GM21619 (cell line): ENCODE results near the gene SOX14.

Experiments
- ATAC-seq: cut with Tn5 transposase; IDR thresholded peaks from one replicate; pipeline ENCODE4 v1.9.1; 2021; ENCODE audit not compliant: unreplicated experiment

SOX14 gene

DNA sequence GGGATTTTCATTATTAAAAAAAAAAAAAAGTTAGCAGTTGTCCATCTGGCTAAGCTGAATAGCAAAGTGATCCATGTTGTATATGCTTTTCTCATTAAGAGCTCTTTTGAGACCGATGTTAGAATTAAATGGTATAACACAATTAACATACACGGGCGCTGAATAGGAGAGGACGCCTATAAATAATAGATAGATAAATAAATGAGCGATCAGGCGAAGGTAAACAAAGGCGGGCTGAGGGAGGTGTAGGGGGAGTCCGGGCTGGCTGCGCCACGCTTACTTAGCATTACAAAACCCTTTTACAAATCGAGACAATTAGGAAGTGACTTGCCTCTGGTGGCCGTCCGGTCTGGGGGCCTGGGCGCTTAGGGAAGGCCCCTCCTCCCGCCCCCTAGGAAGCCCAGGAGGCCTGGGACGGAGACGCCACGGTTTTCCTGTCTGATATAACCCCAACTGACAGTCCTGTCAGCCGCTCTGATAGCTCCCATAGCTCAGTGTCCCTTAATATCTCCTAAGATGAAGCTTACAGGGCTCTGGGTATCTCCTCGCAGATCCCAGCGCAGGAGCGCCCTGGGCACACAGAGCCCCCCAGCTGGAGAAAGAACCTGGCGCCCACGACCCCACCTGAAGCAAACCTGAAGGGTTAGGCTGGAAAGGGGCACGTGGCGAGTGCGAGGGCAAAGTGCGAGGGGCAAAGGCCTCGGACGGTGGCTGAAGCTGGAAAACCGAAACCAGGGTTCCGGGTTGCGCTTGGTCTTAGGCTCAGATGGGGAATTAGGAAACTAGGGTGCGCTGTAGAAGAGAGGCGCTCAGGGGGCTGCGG is 3.6 kb downstream of the SOX14 start:
- ATAC-seq = no peak

DNA sequence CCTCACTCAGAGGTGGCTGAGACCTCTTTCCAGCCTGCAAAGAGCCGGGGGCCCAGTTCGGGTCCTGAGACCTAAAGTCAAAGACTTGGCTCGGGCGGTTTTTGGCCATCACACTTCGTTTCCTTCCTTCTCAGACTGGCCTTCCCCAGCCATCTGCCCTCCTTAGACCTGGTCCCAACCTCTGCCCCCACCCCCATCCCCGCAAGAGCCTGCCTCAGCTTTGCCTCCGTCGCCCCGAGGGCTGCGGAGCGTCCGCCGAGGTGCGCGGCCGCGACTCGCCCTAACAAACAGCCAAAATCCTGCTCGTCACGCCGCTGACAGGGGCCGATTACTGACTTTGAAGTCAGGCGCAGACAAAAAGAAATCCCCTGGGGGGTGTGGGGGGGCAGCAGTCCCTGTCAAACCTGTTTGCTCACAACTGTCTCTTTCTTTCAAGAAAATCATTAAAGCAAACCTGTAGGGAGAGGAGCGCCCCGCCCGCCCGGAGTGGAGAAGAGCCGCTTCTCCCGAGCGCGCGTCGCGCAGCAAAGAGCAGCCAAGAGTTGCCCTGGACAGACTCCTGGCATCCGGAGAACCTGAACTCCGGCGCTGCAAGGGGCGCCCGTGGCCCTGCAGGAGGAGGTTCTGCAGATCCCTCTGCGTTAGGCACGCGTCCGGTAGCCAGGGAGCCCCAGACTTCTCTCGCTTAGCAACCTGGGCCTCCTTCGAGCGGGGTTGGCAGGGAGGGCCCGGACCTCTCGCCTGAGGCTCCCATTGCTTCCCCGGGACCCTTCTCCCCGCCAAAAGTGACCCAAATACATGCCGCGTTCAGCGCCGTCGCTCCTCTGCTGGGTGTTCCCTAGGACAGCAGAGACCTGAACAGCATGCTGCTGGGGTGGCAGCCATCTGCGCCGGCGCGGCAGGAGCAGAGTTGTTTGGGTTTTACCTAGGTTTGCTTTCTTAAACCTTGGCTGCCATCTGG is 4.5 kb downstream of the SOX14 start:
- ATAC-seq = no peak

GRCh38 chr3:137769322-137770065 is 5.4 kb downstream of the SOX14 start:
- ATAC-seq = no peak

- no peak for ATAC-seq
These were observed 6.1 kb downstream of the SOX14 start for GRCh38 chr3:137770066-137770834.

- ATAC-seq = no peak
These were observed 6.8 kb downstream of the SOX14 start for GRCh38 chr3:137770835-137771399.

DNA sequence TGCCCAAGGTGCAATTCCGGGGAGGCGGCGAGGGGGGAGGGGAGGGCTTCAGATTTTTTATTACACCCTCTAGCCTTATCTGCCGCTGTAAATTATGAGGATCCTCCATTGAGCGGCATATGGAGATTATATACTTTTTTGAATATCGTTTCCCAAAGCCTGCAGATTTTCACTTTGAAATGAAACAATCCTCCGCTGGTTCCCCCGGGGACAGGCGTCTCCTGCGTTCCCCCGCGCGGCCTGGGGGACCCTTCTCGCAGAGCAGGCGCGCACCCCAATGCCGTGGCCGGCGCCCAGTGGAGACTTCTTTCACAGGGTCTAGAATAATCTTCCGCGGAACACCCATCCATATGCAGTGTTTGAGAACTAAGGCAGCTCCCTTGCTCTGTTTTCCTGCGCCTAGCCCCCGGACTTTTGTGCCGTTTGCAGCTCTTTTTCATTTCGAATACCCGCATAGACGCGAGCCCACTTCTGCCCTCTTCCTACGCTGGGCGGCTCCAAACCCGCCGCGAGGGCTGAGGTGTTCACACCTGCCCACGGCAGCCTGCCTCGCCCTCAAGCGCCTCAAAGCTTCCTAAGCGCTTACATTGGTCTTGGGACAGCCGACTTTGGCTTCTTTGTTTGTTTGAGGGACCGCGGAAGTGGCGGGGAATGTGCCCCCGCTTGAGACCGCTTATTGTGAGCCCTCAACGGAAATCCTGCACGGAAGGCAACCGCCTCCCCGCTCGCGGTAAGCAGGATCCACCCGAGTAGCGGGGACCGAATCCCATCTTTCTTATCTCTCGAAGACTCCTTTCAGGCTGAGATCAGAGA is 7.5 kb downstream of the SOX14 start:
- ATAC-seq = no peak

DNA sequence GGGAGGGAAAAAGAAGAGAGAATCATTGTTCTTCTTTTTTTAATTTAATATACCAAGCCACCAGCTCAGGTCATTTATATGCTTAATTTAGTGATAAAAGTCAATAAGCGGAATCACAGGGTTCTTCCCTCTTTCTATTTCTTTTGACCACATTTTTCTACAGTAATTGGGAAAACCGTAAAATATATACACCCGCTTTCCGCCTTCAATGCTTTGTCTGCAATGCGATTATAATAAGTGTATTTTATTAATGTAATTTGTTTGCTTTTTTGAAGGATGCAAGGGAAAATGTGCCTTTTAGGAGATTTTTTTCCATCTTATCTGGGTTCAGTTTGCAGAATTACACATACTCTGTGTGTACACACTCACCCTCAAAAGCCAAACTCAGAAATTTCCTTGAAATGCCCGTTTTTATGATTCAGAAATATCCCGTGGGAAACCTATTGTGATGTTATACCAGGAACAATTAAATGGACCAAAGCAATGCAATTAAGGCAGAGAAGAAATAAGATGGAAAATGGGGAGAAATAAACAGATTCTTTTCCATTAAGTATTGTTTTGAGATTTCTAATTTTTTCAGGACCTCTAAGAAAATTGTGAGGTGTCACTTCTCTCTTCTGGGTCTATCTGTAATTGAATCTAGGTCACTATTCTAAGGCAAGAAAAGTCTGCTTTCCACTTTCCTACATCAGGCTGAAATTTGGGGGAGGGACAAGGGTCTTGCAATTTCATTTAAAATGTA is 8.3 kb downstream of the SOX14 start:
- no peak for ATAC-seq

GRCh38 chr3:137778941-137779340 is 14.8 kb downstream of the SOX14 start:
- no peak for ATAC-seq

DNA sequence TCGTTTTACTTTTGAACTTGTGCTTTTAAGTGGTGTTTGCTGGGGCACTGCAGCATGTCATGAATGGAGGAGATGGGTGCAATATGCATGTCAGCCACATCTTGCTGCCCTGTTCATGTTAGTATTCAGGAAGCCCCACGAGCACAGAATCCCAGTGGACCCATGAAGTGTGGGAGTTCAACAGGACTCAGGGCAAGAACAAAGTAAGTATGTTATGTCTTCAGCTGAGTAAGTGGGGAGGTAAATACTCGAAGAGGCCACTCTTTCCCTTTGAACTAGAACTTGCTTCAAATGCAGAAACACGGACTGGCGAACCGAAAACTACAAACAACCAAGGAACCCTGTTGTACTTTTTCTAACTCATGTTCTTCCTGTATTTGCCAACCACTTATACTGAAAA is 23.4 kb downstream of the SOX14 start:
- ATAC-seq = no peak

DNA sequence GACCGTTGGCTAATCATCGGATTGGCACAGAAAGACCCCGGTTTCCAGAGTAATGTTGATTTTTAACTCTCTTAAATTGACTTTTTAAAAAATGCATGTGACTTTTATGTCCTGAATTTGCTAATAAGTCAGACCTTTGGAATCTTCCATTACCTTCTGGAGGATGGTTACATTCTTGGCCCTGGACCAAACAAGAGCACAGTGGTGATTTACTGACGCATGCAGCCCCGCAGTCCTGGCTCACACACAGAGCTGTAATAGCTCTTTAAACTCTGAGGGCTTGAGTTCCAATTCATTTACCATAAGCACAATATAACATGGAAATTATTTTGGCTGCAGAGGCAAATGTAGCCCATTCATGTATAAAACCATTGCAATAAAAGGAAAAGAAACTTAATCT is 25.1 kb downstream of the SOX14 start:
- ATAC-seq = no peak

DNA sequence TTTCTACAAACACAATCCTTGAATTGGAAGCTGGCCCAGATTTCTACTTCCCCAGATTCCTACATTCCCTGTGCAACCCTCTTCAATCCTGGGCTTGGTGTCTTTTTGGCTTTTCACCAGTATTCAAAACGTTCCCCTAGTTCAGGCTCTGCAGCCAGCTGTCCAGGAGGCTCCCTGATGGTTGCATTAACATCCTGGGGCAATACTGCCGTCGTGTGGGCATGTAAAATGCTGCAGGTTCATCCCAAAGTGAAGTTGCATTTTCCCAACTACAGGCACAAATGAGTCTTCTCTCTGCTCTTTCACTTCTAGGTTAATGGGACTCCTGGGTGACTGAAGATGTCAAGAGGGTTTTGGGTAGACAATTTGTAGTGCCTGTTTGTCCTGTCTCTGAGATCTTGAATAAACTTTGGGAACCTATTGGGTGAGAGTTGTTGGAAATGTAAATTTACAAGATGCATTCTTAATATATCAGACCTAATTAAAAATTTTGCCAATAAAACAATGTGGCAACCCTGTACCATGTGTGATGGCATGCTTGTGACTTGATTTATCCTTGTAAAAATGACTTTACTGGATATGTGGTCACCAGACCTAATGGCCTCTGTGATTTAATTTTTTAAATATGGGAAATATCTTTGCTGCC is 28.6 kb downstream of the SOX14 start:
- no peak for ATAC-seq

GRCh38 chr3:137796993-137797392 is 32.9 kb downstream of the SOX14 start:
- ATAC-seq = peak; percentile 57

DNA sequence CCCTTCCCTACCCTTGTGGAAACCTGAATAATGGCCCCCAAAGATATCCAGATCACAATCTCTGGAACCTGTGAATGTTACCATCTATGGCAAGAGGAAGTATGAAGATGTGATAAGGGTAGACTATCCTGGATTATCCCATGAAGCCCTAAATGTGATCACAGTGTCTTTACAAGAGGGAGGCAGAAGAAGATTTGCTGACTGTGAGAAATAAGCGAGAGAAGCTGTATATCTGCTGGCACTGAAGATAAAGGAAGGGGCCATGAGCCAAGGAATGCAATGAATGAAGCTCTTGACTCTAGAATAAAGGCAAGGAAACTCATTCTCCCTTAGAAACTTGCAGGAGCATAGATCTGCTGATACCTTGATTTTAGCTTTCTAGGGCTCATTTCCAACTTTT is 39.1 kb downstream of the SOX14 start:
- ATAC-seq = no peak

GRCh38 chr3:137807998-137808397 is 43.9 kb downstream of the SOX14 start:
- ATAC-seq = no peak

DNA sequence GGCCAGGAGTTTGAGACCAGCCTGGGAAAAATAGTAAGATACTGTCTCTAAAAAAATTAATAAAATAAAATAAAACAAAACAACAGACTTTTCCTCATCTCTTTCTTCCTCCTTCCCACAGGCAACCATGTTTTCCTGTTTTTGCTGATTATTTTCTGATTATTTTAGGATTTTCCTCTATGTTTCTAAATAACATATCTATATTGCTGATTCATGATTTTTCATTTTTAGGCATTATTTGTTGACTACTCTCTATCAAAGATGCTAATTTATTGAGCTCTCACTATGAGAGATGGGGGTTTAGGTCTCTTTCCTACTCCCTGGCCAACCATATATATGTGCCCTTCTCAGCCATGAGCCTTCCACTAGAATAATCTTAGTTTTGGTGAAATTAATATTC is 45.4 kb downstream of the SOX14 start:
- ATAC-seq = no peak

DNA sequence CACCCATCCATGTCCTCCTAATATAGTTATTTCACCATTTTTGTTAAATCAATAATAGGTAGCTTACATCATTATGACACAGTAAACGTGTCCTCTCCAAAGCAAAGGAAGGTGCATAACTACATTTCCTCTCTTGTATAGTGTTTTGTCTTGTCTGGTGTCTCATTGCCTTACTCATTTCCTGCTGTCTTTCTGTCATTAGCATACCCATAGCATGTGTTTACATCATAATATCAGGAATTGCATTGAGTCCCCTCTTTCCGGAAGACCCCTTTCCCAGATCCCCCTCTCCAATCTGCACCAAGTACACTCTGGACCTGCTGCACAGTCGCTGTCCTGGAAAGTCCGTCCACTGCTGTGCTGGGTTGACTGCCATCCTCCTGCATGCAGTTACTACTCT is 47.9 kb downstream of the SOX14 start:
- ATAC-seq = no peak

DNA sequence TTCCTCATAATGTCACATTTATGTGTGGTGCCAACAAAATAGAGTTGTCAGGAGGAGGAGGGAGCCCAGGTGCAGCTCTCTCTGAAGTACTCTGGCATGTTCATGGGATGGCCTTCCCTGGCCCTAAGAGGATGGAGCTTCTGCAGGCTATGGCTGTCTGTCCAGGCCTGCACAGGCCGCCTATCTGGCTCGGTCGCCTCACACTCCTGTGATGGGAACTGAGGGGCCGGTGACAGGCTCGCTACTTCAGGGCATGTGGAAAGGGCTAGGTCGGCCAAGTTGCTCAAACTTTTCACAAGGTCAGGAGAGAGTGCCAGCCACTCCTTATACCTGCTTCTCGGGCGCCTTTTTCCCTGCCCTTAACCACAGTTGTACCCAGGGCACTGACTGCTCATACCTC is 51.1 kb downstream of the SOX14 start:
- no peak for ATAC-seq
